ENCODE results near the gene DHRSX.
"Not testable (repeated sequence)": the region's sequence is repeated elsewhere in the genome, so short reads cannot be mapped to it uniquely, and the experiment has no call there.

DHRSX gene

GRCh38 chrX:2474963-2475726, 25.6 kb downstream of the DHRSX start:
- TF ChIP-seq, protein P1, sequence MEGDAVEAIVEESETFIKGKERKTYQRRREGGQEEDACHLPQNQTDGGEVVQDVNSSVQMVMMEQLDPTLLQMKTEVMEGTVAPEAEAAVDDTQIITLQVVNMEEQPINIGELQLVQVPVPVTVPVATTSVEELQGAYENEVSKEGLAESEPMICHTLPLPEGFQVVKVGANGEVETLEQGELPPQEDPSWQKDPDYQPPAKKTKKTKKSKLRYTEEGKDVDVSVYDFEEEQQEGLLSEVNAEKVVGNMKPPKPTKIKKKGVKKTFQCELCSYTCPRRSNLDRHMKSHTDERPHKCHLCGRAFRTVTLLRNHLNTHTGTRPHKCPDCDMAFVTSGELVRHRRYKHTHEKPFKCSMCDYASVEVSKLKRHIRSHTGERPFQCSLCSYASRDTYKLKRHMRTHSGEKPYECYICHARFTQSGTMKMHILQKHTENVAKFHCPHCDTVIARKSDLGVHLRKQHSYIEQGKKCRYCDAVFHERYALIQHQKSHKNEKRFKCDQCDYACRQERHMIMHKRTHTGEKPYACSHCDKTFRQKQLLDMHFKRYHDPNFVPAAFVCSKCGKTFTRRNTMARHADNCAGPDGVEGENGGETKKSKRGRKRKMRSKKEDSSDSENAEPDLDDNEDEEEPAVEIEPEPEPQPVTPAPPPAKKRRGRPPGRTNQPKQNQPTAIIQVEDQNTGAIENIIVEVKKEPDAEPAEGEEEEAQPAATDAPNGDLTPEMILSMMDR (IDR thresholded peaks at IDR 0.05; ENCODE audit: low read depth, low read length), result no peak

DNA sequence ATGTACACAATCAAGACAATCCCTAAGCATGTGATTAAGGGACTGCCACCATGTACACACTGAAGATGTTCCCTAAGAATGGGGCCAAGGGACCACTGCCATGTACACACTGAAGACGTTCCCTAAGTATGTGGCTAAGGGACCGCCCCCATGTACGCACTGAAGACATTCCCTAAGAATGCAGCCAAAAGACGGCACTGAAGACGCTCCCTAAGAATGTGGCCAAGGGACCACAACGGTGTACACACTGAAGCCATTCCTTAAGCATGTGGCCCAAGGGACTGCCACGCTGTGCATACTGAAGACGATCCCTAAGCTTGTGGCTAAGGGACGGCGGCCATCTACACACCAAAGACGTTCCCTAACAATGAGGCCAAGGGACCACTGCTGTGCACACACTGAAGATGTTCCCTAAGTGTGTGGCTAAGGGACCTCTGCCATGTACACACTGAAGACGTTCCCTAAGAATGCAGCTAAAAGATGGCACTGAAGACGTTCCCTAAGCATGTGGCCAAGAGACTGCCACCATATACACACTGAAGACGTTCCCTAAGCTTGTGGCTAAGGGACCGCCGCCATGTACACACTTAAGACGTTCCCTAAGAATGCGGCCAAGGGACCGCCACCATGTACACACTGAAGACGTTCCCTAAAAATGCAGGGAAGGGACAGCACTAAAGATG, 26.4 kb downstream of the DHRSX start:
- no peaks in the 10 kb centered on the region for H3K4me1 ChIP-seq
- TF ChIP-seq, protein P1 (IDR thresholded peaks at IDR 0.05; ENCODE audit: low read depth, low read length), result no peak
- H3K4me3 ChIP-seq (ENCODE audit: low read depth, low read length), result no peak overlapping the region
- H3K36me3 ChIP-seq, result no peaks in the 10 kb centered on the region
- no peaks in the 10 kb centered on the region for H3K27me3 ChIP-seq
- no peak for DNase-seq
- no peaks in the 10 kb centered on the region for H3K9me3 ChIP-seq

More at GRCh38 chrX:2474963-2475726, 25.6 kb downstream of the DHRSX start:
- Histone ChIP-seq H3K27me3 (no peaks in the 10 kb centered on the region), H3K9me3 (no peaks in the 10 kb centered on the region), H3K4me3 (ENCODE audit: low read depth, low read length) (no peak overlapping the region), H3K4me1 (no peaks in the 10 kb centered on the region), H3K36me3 (no peaks in the 10 kb centered on the region)
- DNase-seq, result no peak

DNA sequence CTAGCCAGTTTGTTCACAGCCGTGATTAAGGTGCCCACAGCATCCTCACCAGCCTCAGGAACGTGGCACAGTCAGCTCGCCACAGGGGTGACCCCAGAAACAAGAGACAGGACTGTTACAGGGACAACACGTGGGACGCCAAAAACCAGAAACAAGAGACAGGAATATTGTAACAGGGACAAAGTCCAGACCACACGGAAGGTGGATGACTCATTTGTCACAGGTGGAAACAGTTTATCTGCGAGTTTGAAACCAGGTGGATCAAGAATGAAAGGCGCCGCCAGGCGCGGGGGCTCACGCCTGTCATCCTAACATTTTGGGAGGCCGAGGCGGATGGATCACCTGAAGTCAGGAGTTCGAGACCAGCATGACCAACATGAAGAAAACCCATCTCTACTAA, 27.7 kb downstream of the DHRSX start:
- H3K36me3 ChIP-seq; H3K9me3 ChIP-seq; DNase-seq; H3K4me1 ChIP-seq; H3K27me3 ChIP-seq; H3K4me3 ChIP-seq (ENCODE audit: low read depth, low read length): not testable (repeated sequence)

- Histone ChIP-seq H3K4me3 (ENCODE audit: low read depth, low read length) (no peak overlapping the region), H3K9me3 (no peaks in the 10 kb centered on the region), H3K4me1 (no peaks in the 10 kb centered on the region), H3K27me3 (no peaks in the 10 kb centered on the region), H3K36me3 (no peaks in the 10 kb centered on the region)
- no peak for DNase-seq
- TF ChIP-seq, protein P1 (IDR thresholded peaks at IDR 0.05; ENCODE audit: low read depth, low read length), result no peak
Measured at GRCh38 chrX:2471641-2472040, 29.1 kb downstream of the DHRSX start.

DNA sequence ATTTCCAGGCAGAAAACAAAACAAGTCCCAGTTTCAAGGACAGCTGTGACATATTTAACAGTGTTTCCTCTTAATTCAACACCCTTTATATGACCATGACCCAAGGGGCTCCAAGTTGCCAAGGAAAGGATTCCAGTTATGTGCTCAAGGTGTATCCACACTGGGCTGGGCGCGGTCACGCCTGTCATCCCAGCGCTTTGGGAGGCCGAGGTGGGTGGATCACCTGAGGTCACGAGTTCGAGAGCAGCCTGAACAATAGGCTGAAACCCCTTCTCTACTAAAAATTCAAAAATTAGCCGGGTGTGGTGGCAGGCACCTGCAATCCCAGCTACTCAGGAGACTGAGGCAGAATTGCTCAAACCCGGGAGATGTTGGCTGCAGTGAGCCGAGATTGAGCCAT, 29.6 kb downstream of the DHRSX start:
- not testable (repeated sequence) for H3K4me3 ChIP-seq (ENCODE audit: low read depth, low read length); H3K9me3 ChIP-seq; H3K27me3 ChIP-seq; H3K36me3 ChIP-seq; H3K4me1 ChIP-seq; DNase-seq

DNA sequence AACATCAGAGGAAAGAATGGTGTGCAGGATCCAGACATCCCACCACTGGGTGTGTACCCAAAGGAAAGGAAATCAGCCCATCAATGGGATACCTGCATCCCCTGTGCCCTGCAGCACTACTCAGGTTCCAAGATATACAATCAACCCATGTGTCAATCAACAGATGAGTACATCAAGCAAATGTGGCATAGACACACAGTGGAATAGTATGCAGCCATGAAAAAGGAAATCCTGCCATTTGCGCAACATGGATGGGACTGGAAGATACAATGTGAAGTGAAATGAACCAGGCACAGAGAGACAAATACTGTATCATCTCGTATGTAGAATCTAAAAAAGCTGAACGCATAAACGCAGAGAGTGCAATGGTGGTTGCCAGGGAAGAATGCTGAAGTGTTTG, 30.9 kb downstream of the DHRSX start:
- not testable (repeated sequence) for DNase-seq; H3K4me3 ChIP-seq (ENCODE audit: low read depth, low read length); H3K36me3 ChIP-seq; H3K4me1 ChIP-seq; H3K27me3 ChIP-seq; H3K9me3 ChIP-seq

DNA sequence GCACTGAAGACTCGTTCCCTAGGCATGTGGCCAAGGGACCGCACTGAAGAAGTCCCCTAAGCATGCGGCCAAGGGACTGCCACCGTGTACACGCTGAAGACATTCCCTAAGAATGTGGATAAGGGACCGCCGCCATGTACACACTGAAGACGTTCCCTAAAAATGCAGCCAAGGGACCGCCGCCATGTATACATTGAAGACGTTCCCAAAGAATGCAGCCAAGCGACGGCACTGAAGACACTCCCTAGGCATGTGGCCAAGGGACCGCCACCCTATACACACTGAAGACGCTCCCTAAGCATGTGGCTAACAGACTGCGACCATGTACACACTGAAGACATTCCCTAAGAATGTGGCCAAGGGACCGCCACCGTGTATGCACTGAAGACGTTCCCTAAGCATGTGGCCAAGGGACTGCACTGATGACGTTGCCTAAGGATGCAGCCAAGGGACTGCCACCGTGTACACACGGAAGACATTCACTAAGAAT, 31.5 kb downstream of the DHRSX start:
- Histone ChIP-seq H3K4me3 (ENCODE audit: low read depth, low read length) (no peak overlapping the region), H3K36me3 (no peaks in the 10 kb centered on the region), H3K4me1 (no peaks in the 10 kb centered on the region), H3K9me3 (no peaks in the 10 kb centered on the region), H3K27me3 (no peaks in the 10 kb centered on the region)
- TF ChIP-seq, protein P1 (IDR thresholded peaks at IDR 0.05; ENCODE audit: low read depth, low read length), result no peak
- DNase-seq, result no peak

Measured in BE2C (cell line).